H1 (cell line): ENCODE results near the gene NOS2. TPM values are rescaled to one million over a fixed set of nuclear protein-coding genes. Genes with fewer than 3 reads are reported as not detected.

ENCODE experiments used
- CTCF ChIA-PET: fragments of 300-600 bp; sonication (Branson Sonifier 250); formaldehyde crosslinking; loops from one replicate; lab custom pipeline; 2021; ENCODE audit not compliant: partially characterized antibody; lab: Charles Lee
- POLR2A ChIA-PET: fragments of 300-600 bp; sonication (Branson Sonifier 250); formaldehyde crosslinking; loops from one replicate; lab custom pipeline; 2021; ENCODE audit warnings: inconsistent platforms; ENCODE audit not compliant: partially characterized antibody; lab: Charles Lee
- DNase-seq, 2 experiments: peaks; one replicate each; pipeline versions ENCODE4 v3.0.0 to v3.0.0-alpha.2; 2010 to 2022; ENCODE audit warnings: low spot score in 2 of 2, low read depth in 1 of 2, mixed read lengths in 1 of 2
- FAIRE-seq: peaks from 2 replicates; lab custom pipeline; 2011; peaks lifted over from hg19 to GRCh38; lab: Jason Lieb, UNC
- H2AFZ ChIP-seq: 2 replicates; pipeline ENCODE4 v1.8.1; 2012; ENCODE audit warnings: low read length, inconsistent platforms
- H2AK5ac ChIP-seq: 2 replicates; pipeline ENCODE4 v1.6.1; 2013; ENCODE audit warnings: low read depth, low read length
- H2BK120ac ChIP-seq: replicated peaks from 2 replicates; pipeline ENCODE3; 2013; ENCODE audit warnings: low read depth, low read length, inconsistent platforms
- H2BK12ac ChIP-seq: 2 replicates; pipeline ENCODE4 v1.6.1; 2013; ENCODE audit warnings: low read depth, low read length
- H2BK15ac ChIP-seq: 2 replicates; pipeline ENCODE4 v1.6.1; 2013; ENCODE audit warnings: low read length
- H2BK20ac ChIP-seq: 2 replicates; pipeline ENCODE4 v1.6.1; 2013; ENCODE audit warnings: low read length
- H2BK5ac ChIP-seq: 2 replicates; pipeline ENCODE4 v1.6.1; 2013; ENCODE audit warnings: low read depth, low read length
- H3K14ac ChIP-seq: 2 replicates; pipeline ENCODE4 v1.6.1; 2013; ENCODE audit warnings: inconsistent platforms; ENCODE audit not compliant: insufficient read length
- H3K18ac ChIP-seq: 2 replicates; pipeline ENCODE4 v1.6.1; 2013; ENCODE audit warnings: low read length; ENCODE audit errors: extremely low read depth
- H3K23ac ChIP-seq: 2 replicates; pipeline ENCODE4 v1.6.1; 2013; ENCODE audit warnings: inconsistent platforms; ENCODE audit not compliant: insufficient read length
- H3K23me2 ChIP-seq: 2 replicates; pipeline ENCODE4 v1.6.1; 2013; ENCODE audit warnings: low read depth, low read length
- H3K27ac ChIP-seq: 2 replicates; pipeline ENCODE4 v1.6.1; 2011; ENCODE audit warnings: low read depth, low read length, inconsistent platforms
- H3K27me3 ChIP-seq, 4 experiments: replicated peaks in 1 of 4; 1 replicate in 1 of 4; 2 replicates in 3 of 4; pipeline versions ENCODE4 v1.6.1 to v1.8.1; 2011 to 2013; ENCODE audit warnings: low read length in 3 of 4, mild to moderate bottlenecking in 3 of 4, inconsistent platforms in 2 of 4, mixed read lengths in 2 of 4, moderate library complexity in 1 of 4; ENCODE audit not compliant: control insufficient read depth in 3 of 4, insufficient read depth in 3 of 4; ENCODE audit errors: extremely low read depth in 1 of 4
- H3K36me3 ChIP-seq, 4 experiments: 2 replicates each; pipeline versions ENCODE4 v1.6.1 to v1.8.1; 2011 to 2013; ENCODE audit warnings: mild to moderate bottlenecking in 4 of 4, low read length in 3 of 4, moderate library complexity in 2 of 4, control low read depth in 1 of 4, inconsistent platforms in 1 of 4; ENCODE audit not compliant: insufficient read depth in 4 of 4, control insufficient read depth in 2 of 4
- H3K4ac ChIP-seq: replicated peaks from 2 replicates; pipeline ENCODE3; 2013; ENCODE audit warnings: low read length, low read depth, mixed read lengths, inconsistent platforms; ENCODE audit not compliant: insufficient read length
- H3K4me1 ChIP-seq, 4 experiments: replicated peaks in 1 of 4; 1 replicate in 1 of 4; 2 replicates in 3 of 4; pipeline versions ENCODE4 v1.6.1 to v1.8.1; 2011 to 2013; ENCODE audit warnings: low read length in 3 of 4, inconsistent platforms in 2 of 4, mixed read lengths in 1 of 4; ENCODE audit not compliant: insufficient read depth in 4 of 4, control insufficient read depth in 3 of 4
- H3K4me2 ChIP-seq, 2 experiments: 2 replicates each; pipeline versions ENCODE4 v1.6.1 to v1.8.1; 2011 to 2013; ENCODE audit warnings: low read depth in 2 of 2, low read length in 2 of 2, control low read depth in 1 of 2, inconsistent platforms in 1 of 2, mild to moderate bottlenecking in 1 of 2; ENCODE audit not compliant: insufficient read depth in 1 of 2
- H3K4me3 ChIP-seq, 4 experiments: fragments of 200-600, 300-600 bp in 1 of 4; sonication (generic), shearing (Covaris generic), sonication (Bioruptor Twin) in 1 of 4; 2 replicates each; pipeline versions ENCODE4 v1.5.1 to v1.8.1; 2011 to 2016; ENCODE audit warnings: low read length in 4 of 4, low read depth in 3 of 4, control low read depth in 2 of 4, inconsistent platforms in 2 of 4, mild to moderate bottlenecking in 2 of 4, mixed read lengths in 1 of 4, moderate library complexity in 1 of 4; ENCODE audit not compliant: insufficient read depth in 2 of 4; ENCODE audit errors: extremely low read depth in 1 of 4
- H3K56ac ChIP-seq: replicated peaks from 2 replicates; pipeline ENCODE3; 2013; ENCODE audit warnings: low read depth, mild to moderate bottlenecking, mixed read lengths, low read length, inconsistent platforms; ENCODE audit not compliant: insufficient read length
- H3K79me1 ChIP-seq: 2 replicates; pipeline ENCODE4 v1.6.1; 2013; ENCODE audit warnings: low read depth, low read length, control low read depth
- H3K79me2 ChIP-seq, 2 experiments: 2 replicates each; pipeline versions ENCODE4 v1.6.1 to v1.8.1; 2012 to 2013; ENCODE audit warnings: low read length in 2 of 2, mild to moderate bottlenecking in 2 of 2, inconsistent platforms in 1 of 2; ENCODE audit not compliant: insufficient read depth in 2 of 2, control insufficient read depth in 1 of 2
- H3K9ac ChIP-seq, 4 experiments: replicated peaks in 1 of 4; 1 replicate in 1 of 4; 2 replicates in 3 of 4; pipeline versions ENCODE4 v1.6.1 to v1.8.1; 2011 to 2013; ENCODE audit warnings: low read depth in 3 of 4, low read length in 3 of 4, control low read depth in 2 of 4, mild to moderate bottlenecking in 2 of 4, moderate library complexity in 2 of 4, inconsistent platforms in 1 of 4; ENCODE audit errors: extremely low read depth in 1 of 4
- H3K9me3 ChIP-seq, 2 experiments: 2 replicates each; pipeline versions ENCODE4 v1.6.1 to v1.8.1; 2012 to 2013; ENCODE audit warnings: mild to moderate bottlenecking in 2 of 2, moderate library complexity in 2 of 2, control low read depth in 1 of 2, inconsistent platforms in 1 of 2, low read depth in 1 of 2, low read length in 1 of 2, mixed read lengths in 1 of 2; ENCODE audit not compliant: insufficient read depth in 2 of 2
- H4K20me1 ChIP-seq, 2 experiments: replicated peaks in 1 of 2; 2 replicates each; pipeline versions ENCODE3 to v1.8.1; 2011 to 2013; ENCODE audit warnings: inconsistent platforms in 2 of 2, low read length in 2 of 2, mild to moderate bottlenecking in 1 of 2; ENCODE audit not compliant: insufficient read depth in 2 of 2, control insufficient read depth in 1 of 2
- H4K5ac ChIP-seq: 2 replicates; pipeline ENCODE4 v1.6.1; 2013; ENCODE audit warnings: low read length, low read depth, mixed read lengths, inconsistent platforms; ENCODE audit not compliant: insufficient read length
- H4K8ac ChIP-seq: 2 replicates; pipeline ENCODE4 v1.8.0; 2013; ENCODE audit warnings: mild to moderate bottlenecking, moderate library complexity, low read length, inconsistent platforms; ENCODE audit not compliant: insufficient read depth; ENCODE audit errors: extremely low read depth
- H4K91ac ChIP-seq: replicated peaks from 2 replicates; pipeline ENCODE3; 2013; ENCODE audit warnings: low read length, mixed read lengths, inconsistent platforms; ENCODE audit not compliant: insufficient read length
- ATF3 ChIP-seq: IDR thresholded peaks from 2 replicates; pipeline ENCODE4 v1.6.1; 2011; ENCODE audit warnings: low read depth, mild to moderate bottlenecking, low read length; ENCODE audit not compliant: insufficient read depth
- BRCA1 ChIP-seq: IDR thresholded peaks from 2 replicates; pipeline ENCODE4 v1.6.1; 2012; ENCODE audit warnings: low read depth, low read length, improper control_type of control experiment
- CHD1 ChIP-seq: IDR thresholded peaks from 2 replicates; pipeline ENCODE4 v1.6.1; 2012; ENCODE audit warnings: low read depth, low read length, improper control_type of control experiment
- EZH2 ChIP-seq: fragments of 200-600 bp; sonication (generic); IDR thresholded peaks from 2 replicates; pipeline ENCODE4 v1.7.1; 2012; ENCODE audit warnings: low read depth, mild to moderate bottlenecking, moderate library complexity, low read length, inconsistent platforms; ENCODE audit not compliant: severe bottlenecking
- FOSL1 ChIP-seq: IDR thresholded peaks from 2 replicates; pipeline ENCODE4 v1.6.1; 2011; ENCODE audit warnings: mild to moderate bottlenecking, low read depth, low read length, moderate library complexity; ENCODE audit not compliant: insufficient read depth
- GTF2F1 ChIP-seq: IDR thresholded peaks from 2 replicates; pipeline ENCODE4 v1.6.1; 2012; ENCODE audit warnings: low read depth, low read length, improper control_type of control experiment, borderline replicate concordance
- HDAC2 ChIP-seq, 2 experiments: fragments of 300-600 bp in 1 of 2; sonication (generic) in 1 of 2; IDR thresholded peaks; 2 replicates each; pipeline ENCODE4 v1.6.1; 2011 to 2012; ENCODE audit warnings: low read depth in 2 of 2, low read length in 2 of 2, mild to moderate bottlenecking in 2 of 2, moderate library complexity in 2 of 2, borderline replicate concordance in 1 of 2, inconsistent platforms in 1 of 2
- JUN ChIP-seq: IDR thresholded peaks from 2 replicates; pipeline ENCODE4 v1.6.1; 2011; ENCODE audit warnings: low read depth, mild to moderate bottlenecking, improper control_type of control experiment, low read length
- KDM4A ChIP-seq: IDR thresholded peaks from one replicate; pipeline ENCODE4 v1.7.1; 2012; ENCODE audit warnings: low read depth, mild to moderate bottlenecking, moderate library complexity, low read length, inconsistent platforms; ENCODE audit not compliant: severe bottlenecking
- POLR2AphosphoS5 ChIP-seq: IDR thresholded peaks from 2 replicates; pipeline ENCODE4 v1.6.1; 2011; ENCODE audit warnings: low read depth, low read length
- SP1 ChIP-seq: IDR thresholded peaks from 2 replicates; pipeline ENCODE4 v1.6.1; 2011; ENCODE audit warnings: low read depth, low read length
- SP2 ChIP-seq: IDR thresholded peaks from 2 replicates; pipeline ENCODE4 v1.6.1; 2012; ENCODE audit warnings: mild to moderate bottlenecking, low read length, inconsistent platforms
- SP4 ChIP-seq: IDR thresholded peaks from 2 replicates; pipeline ENCODE4 v1.6.1; 2012; ENCODE audit warnings: low read length, inconsistent platforms
- TBP ChIP-seq: IDR thresholded peaks from 2 replicates; pipeline ENCODE4 v1.6.1; 2011; ENCODE audit warnings: low read depth, low read length, improper control_type of control experiment
- WGBS, 2 experiments: shearing (Covaris generic) in 1 of 2; methylation state at CpG; one replicate each; pipeline versions ENCODE4 v1.1.6 to v1.1.7; 2013 to 2015; ENCODE audit warnings: low lambda C conversion rate in 2 of 2, mixed read lengths in 2 of 2, inconsistent platforms in 1 of 2, low coverage in 1 of 2, missing lambda C conversion rate in 1 of 2; ENCODE audit not compliant: insufficient replicate concordance in 2 of 2, insufficient coverage in 1 of 2, insufficient read length in 1 of 2; ENCODE audit errors: extremely low coverage in 1 of 2, missing lambda C conversion rate in 1 of 2; 5-methylcytosine and 5-hydroxymethylcytosine counted together
- polyA plus RNA-seq, 7 experiments: library from polyadenylated mRNA; depleted of rRNA in 3 of 7; stranded (reverse) in 5 of 7; unstranded in 2 of 7; fragments of >200 nt in 5 of 7; fragments of 200-250 nt in 2 of 7; gene quantifications; 1 replicate in 5 of 7; 2 replicates in 1 of 7; 4 replicates in 1 of 7; pipeline versions ENCODE4 v1.2.1 to v1.2.3, GENCODE V29; 2011 to 2013; ENCODE audit warnings: missing spikeins in 2 of 7, mixed read lengths in 2 of 7
- total RNA-seq: library from RNA; stranded (reverse); fragmentation: NEBNext Ultra II Directional; extraction: Animal tissue kit (Norgen Biotek cat#: 25700); gene quantifications from 2 replicates; pipeline ENCODE4 v1.2.1, GENCODE V29; 2021

Gene NOS2
- total and polyA plus RNA-seq, 2 of the 8 experiments (the other 6 are each of a cell fraction or from before 2014, with no cell fraction given), result 1.0 to 1.9 TPM

- no peak for FAIRE-seq
- WGBS, 2 experiments, result 93% methylated on average over 3 of the region's 3 CpGs; no CpG with 5 or more reads in 1 of the 2 experiments
- CTCF ChIA-PET, result interaction anchor here (0.6 to 4.1 kb wide), 4 partner anchors 16 to 69 kb away, joined by 3 to 17 read pairs (median 4); no protein-coding TSS in a partner anchor
These were observed 23.9 kb upstream of the NOS2 start for GRCh38 chr17:27824176-27824715.

More at GRCh38 chr17:27824176-27824715, 23.9 kb upstream of the NOS2 start:
- Histone ChIP-seq H3K18ac (no peak overlapping the region), H3K4me1 (no peaks in the 10 kb centered on the region), H3K79me2 (no peaks in the 10 kb centered on the region), H2BK15ac (no peak overlapping the region), H3K4me2 (no peak overlapping the region), H3K4ac (no peak overlapping the region), H3K36me3 (no peaks in the 10 kb centered on the region), H2AK5ac (no peak overlapping the region), H2BK120ac (no peak overlapping the region), H3K9ac (no peak overlapping the region), H2AFZ (no peak overlapping the region), H4K5ac (no peak overlapping the region), H3K27ac (no peak overlapping the region), H2BK12ac (no peak overlapping the region), H3K79me1 (no peaks in the 10 kb centered on the region), H3K4me3 (no peak overlapping the region), H4K91ac (no peak overlapping the region), H4K20me1 (no peaks in the 10 kb centered on the region), H3K9me3 (peaks cover 0 to 9% of the 10 kb centered on the region in 2 experiments; a peak in 1 of 4 replicates)
- no peak for DNase-seq
- TF ChIP-seq GTF2F1 (no peak), EZH2 (no peak), SP2 (no peak), FOSL1 (no peak), HDAC2 (IDR thresholded peaks at IDR 0.05; ENCODE audit: borderline replicate concordance in 1 of 2, low read depth in 2 of 2, low read length in 2 of 2) (no peak), CHD1 (no peak), JUN (no peak), TBP (no peak), BRCA1 (no peak), SP1 (no peak), SP4 (no peak), ATF3 (no peak), KDM4A (no peak), POLR2AphosphoS5 (no peak)
- TF ChIP-seq, all 59 proteins: peak for 0
- Histone ChIP-seq H2BK5ac (no peak overlapping the region), H3K27me3 (no peaks in the 10 kb centered on the region), H2BK20ac (no peak overlapping the region), H3K23me2 (no peaks in the 10 kb centered on the region), H3K14ac (no peak overlapping the region), H4K8ac (no peak overlapping the region), H3K56ac (no peak overlapping the region), H3K23ac (no peak overlapping the region)
- POLR2A ChIA-PET, result no interaction called here
